ENCODE results near the gene TRAPPC11.

The TRAPPC11 gene

DNA sequence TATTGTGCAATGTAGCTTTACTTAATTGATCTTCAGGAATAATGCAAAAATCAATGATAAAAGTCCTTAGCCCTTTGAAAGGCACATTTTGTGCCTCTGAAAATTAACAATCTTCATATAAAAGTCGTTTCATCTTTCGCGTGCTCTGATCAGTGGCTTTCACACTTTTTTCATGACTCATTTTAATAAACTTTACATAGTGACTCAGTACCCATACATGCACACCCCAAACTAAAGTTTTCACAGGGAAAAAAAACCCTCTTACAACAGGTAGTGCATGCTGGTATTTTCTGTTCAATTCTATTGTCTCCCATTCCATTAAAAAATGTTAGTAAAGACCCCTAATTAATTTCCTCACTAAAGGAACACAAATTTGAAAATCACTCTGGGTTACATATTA lies 21.6 kb upstream of the TRAPPC11 start:
- no peak for DNase-seq (ENCODE audit: low read depth in 2 of 2)

DNA sequence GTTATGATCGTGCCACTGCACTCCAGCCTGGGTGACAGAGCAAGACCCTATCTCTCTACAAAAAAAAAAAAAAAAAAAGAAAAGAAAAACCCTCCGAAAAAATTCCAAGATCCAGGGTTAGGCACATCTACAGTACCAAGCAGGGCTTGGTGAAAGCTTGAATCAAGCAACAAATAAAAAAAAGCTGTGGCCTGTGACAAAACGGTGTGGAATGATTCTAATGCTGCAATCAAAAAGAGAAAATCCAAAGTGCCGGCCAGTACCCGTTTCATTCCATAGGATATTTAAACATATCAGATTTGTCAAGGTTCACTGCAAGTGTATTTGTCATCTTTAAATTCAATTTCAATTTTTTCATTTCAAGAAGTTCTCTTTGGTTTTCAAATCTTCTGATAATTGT lies 20.7 kb upstream of the TRAPPC11 start:
- DNase-seq (ENCODE audit: low read depth in 2 of 2), result no peak

DNA sequence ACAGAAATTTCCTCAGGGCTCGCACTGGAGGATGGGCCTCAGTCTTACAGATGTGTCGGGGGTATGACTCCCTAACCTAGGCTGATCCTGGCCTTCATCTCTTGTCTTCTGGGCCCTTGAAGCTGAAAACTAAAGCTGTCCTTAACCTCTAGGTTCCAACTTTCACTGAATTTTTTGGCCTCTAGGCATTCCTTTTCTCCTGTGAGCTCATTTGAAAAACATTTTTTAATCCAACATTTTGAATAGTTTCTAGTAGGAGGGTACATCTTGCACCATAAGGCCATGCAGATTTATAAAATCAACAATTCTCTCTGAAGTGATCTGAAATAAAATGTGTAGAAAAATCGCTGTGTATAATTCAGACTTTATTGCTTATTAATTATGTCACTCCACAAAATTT lies 19.8 kb upstream of the TRAPPC11 start:
- no peak for DNase-seq (ENCODE audit: low read depth in 2 of 2)

- DNase-seq (ENCODE audit: low read depth in 2 of 2), result no peak
These were observed 13.8 kb upstream of the TRAPPC11 start for GRCh38 chr4:183645326-183645725.

DNA sequence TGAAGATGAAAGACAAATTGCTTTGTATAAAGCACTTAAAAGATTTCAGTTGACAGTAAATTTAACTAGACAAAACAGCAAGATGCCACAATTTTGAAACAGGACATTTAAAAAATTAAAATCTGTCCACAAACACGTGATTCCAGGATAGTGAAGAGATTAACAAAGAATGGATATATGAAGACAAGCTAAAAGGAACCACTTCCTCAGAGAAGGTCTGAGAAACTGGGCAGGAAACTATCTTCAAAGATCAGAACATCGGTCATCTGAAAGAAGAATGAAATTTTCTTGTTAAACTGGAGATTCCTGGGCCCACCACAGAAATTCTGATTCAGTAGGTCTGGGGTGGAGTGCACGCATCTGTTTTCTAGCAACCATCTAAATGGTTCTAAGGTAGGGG lies 1.5 kb upstream of the TRAPPC11 start:
- no peak for DNase-seq (ENCODE audit: low read depth in 2 of 2)

- no peak for DNase-seq (ENCODE audit: low read depth in 2 of 2)
These were observed 598 bp upstream of the TRAPPC11 start for GRCh38 chr4:183658362-183659028.

DNA sequence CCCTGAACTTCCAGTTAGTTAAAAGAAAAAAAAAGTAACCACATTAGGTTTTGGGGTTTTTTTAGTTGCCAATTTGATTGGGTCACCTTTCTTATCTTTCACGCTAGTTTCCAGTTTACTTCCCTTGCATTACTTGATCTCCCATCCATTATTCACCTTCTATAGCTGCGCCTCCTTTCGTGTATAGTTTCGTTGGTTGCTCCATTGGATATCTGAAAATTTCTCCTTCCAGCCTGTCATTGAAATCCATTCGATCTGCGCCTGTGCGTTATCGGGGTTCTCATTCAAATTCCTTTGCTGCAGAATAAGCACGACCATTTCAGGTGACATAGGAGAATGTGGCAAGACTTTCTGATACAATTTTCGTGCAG lies 764 bp downstream of the TRAPPC11 start:
- DNase-seq (ENCODE audit: low read depth in 2 of 2), result no peak

GRCh38 chr4:183666088-183666487 lies 7.0 kb downstream of the TRAPPC11 start:
- DNase-seq (ENCODE audit: low read depth in 2 of 2), result no peak

DNA sequence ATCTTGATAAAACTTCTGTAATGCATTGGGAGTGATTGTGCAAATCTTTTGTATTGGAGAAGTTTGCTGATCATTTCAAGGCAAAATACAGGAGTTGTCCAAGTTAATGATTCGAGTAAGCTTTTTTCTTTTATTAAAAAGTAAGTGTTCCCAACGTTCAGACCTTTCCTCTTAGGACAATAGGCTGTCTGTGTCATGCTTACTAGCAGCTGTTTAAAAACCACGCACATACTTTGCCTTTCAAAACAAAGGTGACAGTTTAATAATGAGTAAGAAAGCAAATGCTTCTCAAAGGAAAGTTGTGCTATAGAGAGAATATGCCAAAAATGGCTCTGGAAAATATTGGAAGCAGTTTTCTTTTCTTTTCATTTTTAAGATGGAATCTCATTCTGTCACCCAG lies 11.2 kb downstream of the TRAPPC11 start:
- DNase-seq (ENCODE audit: low read depth in 2 of 2), result no peak

DNA sequence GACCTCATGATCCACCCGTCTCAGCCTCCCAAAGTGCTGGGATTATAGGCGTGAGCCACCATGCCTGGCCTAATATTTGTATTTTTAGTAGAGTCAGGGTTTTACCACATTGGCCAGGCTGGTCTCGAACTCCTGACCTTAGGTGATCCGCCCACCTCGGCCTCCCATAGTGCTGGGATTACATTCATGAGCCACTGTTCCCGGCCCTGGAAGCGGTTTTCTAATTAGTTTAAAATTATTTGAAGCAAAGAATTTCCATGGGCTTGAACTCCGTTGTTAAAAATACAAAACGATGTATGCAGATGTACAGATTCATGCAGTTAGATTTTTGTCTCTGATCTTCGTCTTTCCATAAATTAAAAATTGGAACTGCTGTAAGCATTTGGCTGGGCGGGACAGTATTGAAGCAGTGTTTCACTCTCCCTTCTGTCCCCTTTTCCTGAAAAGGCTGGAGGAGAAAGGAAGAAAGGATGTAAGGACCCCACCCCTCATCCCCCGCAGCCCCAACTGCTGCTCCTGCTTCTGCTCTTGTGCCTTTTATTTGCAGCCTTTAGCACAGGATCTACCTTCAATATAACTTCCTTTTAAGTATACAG lies 12.0 kb downstream of the TRAPPC11 start:
- no peak for DNase-seq (ENCODE audit: low read depth in 2 of 2)

GRCh38 chr4:183674153-183674552 lies 15.1 kb downstream of the TRAPPC11 start:
- DNase-seq (ENCODE audit: low read depth in 2 of 2), result no peak

GRCh38 chr4:183675625-183676024 lies 16.5 kb downstream of the TRAPPC11 start:
- no peak for DNase-seq (ENCODE audit: low read depth in 2 of 2)

DNA sequence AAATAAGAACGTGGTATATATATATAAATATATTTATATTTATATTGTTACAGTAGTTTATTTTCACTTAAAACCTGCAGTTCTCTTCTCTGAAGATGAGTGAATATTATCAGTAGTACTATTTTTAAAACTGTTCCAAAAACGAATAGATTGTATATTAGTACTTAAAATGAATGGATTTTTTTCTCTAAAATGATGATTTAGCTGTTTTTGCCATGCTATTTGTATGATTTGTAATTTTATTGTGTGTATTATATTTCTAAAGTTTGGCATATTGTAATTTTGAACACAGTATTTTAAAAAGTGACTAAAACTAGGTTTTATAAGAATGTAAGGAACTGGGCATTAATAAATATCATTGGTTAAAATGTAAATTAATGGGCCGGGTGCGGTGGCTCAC lies 22.0 kb downstream of the TRAPPC11 start:
- DNase-seq (ENCODE audit: low read depth in 2 of 2), result no peak

DNA sequence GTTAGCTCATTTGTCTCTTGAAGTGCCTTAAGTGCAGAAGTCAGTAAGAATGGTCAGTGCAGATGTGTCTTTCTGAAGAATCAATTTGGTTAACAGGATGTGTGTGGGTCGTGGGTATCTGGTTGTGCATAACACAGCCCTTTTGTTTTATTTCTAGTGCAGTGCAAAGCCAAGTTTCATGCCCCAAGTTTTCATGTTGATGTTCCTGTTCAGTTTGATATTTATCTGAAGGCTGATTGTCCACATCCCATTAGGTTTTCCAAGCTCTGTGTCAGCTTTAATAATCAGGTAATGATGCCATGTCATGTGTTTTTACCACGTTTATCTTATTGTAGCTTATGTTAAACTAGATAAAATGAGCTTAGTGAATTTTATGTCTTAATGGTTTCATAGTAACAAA lies 27.4 kb downstream of the TRAPPC11 start:
- no peak for DNase-seq (ENCODE audit: low read depth in 2 of 2)

- DNase-seq (ENCODE audit: low read depth in 2 of 2), result no peak
These were observed 29.1 kb downstream of the TRAPPC11 start for GRCh38 chr4:183688216-183688615.

GRCh38 chr4:183691006-183691405 lies 31.9 kb downstream of the TRAPPC11 start:
- no peak for DNase-seq (ENCODE audit: low read depth in 2 of 2)

- DNase-seq (ENCODE audit: low read depth in 2 of 2), result no peak
These were observed 32.8 kb downstream of the TRAPPC11 start for GRCh38 chr4:183691897-183692296.

- DNase-seq (ENCODE audit: low read depth in 2 of 2), result no peak
These were observed 39.8 kb downstream of the TRAPPC11 start for GRCh38 chr4:183698909-183699308.

- DNase-seq (ENCODE audit: low read depth in 2 of 2), result no peak
These were observed 41.3 kb downstream of the TRAPPC11 start for GRCh38 chr4:183700407-183700806.

DNA sequence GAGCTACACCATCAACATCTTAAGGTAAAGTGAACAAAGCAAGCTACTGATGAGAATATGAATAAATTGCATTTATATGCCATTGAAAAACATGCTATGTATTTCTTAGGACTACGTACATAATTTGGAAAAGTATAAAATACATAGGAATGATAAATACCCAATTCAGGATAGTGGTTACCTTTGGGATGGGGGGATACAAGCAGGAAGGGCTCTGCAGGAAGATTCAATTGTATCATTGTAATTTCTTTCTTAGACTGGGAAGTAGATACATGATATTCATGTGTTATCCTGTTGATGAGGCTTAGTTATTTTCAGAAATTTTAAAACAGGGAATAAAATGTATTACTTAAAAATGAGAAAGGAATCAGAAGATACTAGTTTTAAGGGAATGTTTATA lies 43.4 kb downstream of the TRAPPC11 start:
- no peak for DNase-seq (ENCODE audit: low read depth in 2 of 2)

DNA sequence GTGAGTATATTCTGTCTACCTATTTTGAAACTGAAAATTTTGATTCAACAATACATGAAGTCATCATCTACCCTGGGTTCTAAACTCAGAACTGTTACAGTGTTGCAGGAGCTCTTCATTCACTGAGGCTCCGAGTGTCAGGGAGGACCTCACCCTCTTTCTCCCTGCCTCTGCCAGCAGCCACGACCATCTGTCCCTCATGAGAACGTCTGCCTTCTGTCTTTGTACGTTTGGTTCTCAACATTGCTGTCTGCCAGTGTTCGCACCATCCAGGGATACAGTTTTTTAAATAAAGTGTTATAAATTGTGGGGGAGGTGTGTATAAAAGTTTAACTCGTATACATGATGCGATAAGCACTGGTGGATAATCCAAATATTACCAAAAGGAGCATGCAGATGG lies 55.5 kb downstream of the TRAPPC11 start:
- no peak for DNase-seq (ENCODE audit: low read depth in 2 of 2)

DNA sequence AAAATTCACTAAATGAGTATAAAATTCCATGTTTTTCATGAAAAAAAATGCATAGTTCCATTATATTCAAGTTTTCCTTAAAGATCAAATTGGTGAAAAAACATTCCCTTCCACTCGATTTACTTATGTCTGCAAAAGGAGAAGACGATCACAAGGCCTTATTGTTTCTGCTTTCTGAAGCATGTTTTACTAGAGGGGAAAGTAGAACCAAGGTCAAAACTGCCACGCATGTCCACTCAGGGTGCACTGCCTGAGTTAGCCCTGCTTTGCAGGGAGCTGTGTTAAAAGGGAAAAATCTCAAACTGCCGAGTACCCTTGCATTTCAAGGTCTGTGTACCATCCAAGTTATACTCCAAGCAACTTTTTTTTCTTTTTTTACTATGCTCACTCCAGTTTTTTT lies 57.2 kb downstream of the TRAPPC11 start:
- no peak for DNase-seq (ENCODE audit: low read depth in 2 of 2)

GRCh38 chr4:183718876-183719275 lies 59.8 kb downstream of the TRAPPC11 start:
- no peak for DNase-seq (ENCODE audit: low read depth in 2 of 2)

Data from stimulated activated CD4-positive, alpha-beta T cell treated with anti-CD3 and anti-CD28 coated beads, Interleukin-1b, Interleukin-23, amount 100 ng/mL, for 1 hour (primary cell).